OCI-LY3 (cell line): ENCODE results near the gene RTL5.

Source experiments
- H2AFZ ChIP-seq: fragments of 200-600, 300-600 bp; shearing (Covaris generic); 2 replicates; pipeline ENCODE4 v1.6.0; 2014; ENCODE audit warnings: antibody characterized with exemption, low read depth, low read length
- H3K27ac ChIP-seq: fragments of 200-600, 300-600 bp; sonication (generic); 2 replicates; pipeline ENCODE4 v1.5.1; 2014; ENCODE audit warnings: mild to moderate bottlenecking, low read length, moderate library complexity, mixed read lengths
- H3K27me3 ChIP-seq: fragments of 200-600, 300-600 bp; sonication (generic); 2 replicates; pipeline ENCODE4 v1.6.1; 2014; ENCODE audit warnings: low read depth, low read length, mixed read lengths
- H3K36me3 ChIP-seq: fragments of 200-600, 300-600 bp; sonication (generic); replicated peaks from 2 replicates; pipeline ENCODE3; 2014; ENCODE audit warnings: low read depth, low read length, mixed read lengths
- H3K4me1 ChIP-seq: fragments of 300-600, 200-600 bp; sonication (generic); 2 replicates; pipeline ENCODE4 v1.6.1; 2014; ENCODE audit warnings: low read length, mixed read lengths
- H3K4me2 ChIP-seq: fragments of 200-600, 300-600 bp; sonication (generic); 2 replicates; pipeline ENCODE4 v1.6.1; 2014; ENCODE audit warnings: low read length, mixed read lengths
- H3K4me3 ChIP-seq: fragments of 300-600, 200-600 bp; sonication (generic); 2 replicates; pipeline ENCODE4 v1.5.1; 2014; ENCODE audit warnings: antibody characterized with exemption, mild to moderate bottlenecking, low read length, moderate library complexity
- H3K79me2 ChIP-seq: fragments of 300-600, 200-600 bp; shearing (Covaris generic); 2 replicates; pipeline ENCODE4 v1.6.1; 2014; ENCODE audit warnings: mild to moderate bottlenecking, low read length, mixed read lengths
- H3K9ac ChIP-seq: fragments of 300-600, 200-600 bp; shearing (Covaris generic); 2 replicates; pipeline ENCODE4 v1.6.0; 2014; ENCODE audit warnings: mild to moderate bottlenecking, low read length, moderate library complexity
- H3K9me3 ChIP-seq: fragments of 200-600, 300-600 bp; shearing (Covaris generic); 2 replicates; pipeline ENCODE4 v1.6.1; 2014; ENCODE audit warnings: low read length, mixed read lengths; ENCODE audit not compliant: insufficient read depth
- H4K20me1 ChIP-seq: fragments of 200-600, 300-600 bp; sonication (generic); 2 replicates; pipeline ENCODE4 v1.6.1; 2016; ENCODE audit warnings: low read length, mixed read lengths; ENCODE audit not compliant: insufficient read depth
- CTCF ChIP-seq: fragments of 200-600, 300-600 bp; sonication (generic); IDR thresholded peaks from 2 replicates; pipeline ENCODE4 v1.5.1; 2014; ENCODE audit warnings: antibody characterized with exemption, low read length, low read depth
- EZH2phosphoT487 ChIP-seq: fragments of 200-600 bp; shearing (Covaris generic); IDR thresholded peaks from 2 replicates; pipeline ENCODE4 v1.6.1; 2018; ENCODE audit warnings: antibody characterized with exemption, mixed run types, low read depth

RTL5 gene

GRCh38 chrX:72089254-72089653 lies 42.5 kb downstream of the RTL5 start:
- Histone ChIP-seq H3K4me1 (no peaks in the 10 kb centered on the region), H3K4me3 (no peak overlapping the region), H3K9me3 (no peaks in the 10 kb centered on the region), H2AFZ (no peak overlapping the region), H3K27me3 (0 out of 2 replicates have a peak, but pooled peaks cover 4% of the 10 kb centered on the region), H3K9ac (no peak overlapping the region), H3K27ac (no peak overlapping the region), H3K79me2 (no peaks in the 10 kb centered on the region), H4K20me1 (no peaks in the 10 kb centered on the region), H3K36me3 (no peaks in the 10 kb centered on the region), H3K4me2 (no peak overlapping the region)
- TF ChIP-seq EZH2phosphoT487 (no peak), CTCF (no peak)

- Histone ChIP-seq H3K4me2 (no peak overlapping the region), H3K4me3 (no peak overlapping the region), H2AFZ (no peak overlapping the region), H4K20me1 (no peaks in the 10 kb centered on the region), H3K9ac (no peak overlapping the region), H3K27me3 (0 out of 2 replicates have a peak, but pooled peaks cover 4% of the 10 kb centered on the region), H3K36me3 (no peaks in the 10 kb centered on the region), H3K27ac (no peak overlapping the region), H3K79me2 (no peaks in the 10 kb centered on the region), H3K4me1 (no peaks in the 10 kb centered on the region), H3K9me3 (no peaks in the 10 kb centered on the region)
- TF ChIP-seq EZH2phosphoT487, result no peak
- TF ChIP-seq CTCF, result no peak
Measured at GRCh38 chrX:72088761-72089160, 43.0 kb downstream of the RTL5 start.

GRCh38 chrX:72086995-72087394 lies 44.7 kb downstream of the RTL5 start:
- H3K4me3 ChIP-seq, result no peak overlapping the region
- no peaks in the 10 kb centered on the region for H3K27me3 ChIP-seq
- H4K20me1 ChIP-seq, result no peaks in the 10 kb centered on the region
- TF ChIP-seq EZH2phosphoT487 (no peak), CTCF (no peak)
- H3K4me2 ChIP-seq, result no peak overlapping the region
- no peak overlapping the region for H3K9ac ChIP-seq
- no peaks in the 10 kb centered on the region for H3K4me1 ChIP-seq
- no peaks in the 10 kb centered on the region for H3K36me3 ChIP-seq
- H2AFZ ChIP-seq, result no peak overlapping the region
- H3K27ac ChIP-seq, result no peak overlapping the region
- no peaks in the 10 kb centered on the region for H3K79me2 ChIP-seq
- no peaks in the 10 kb centered on the region for H3K9me3 ChIP-seq

GRCh38 chrX:72084114-72084513 lies 47.6 kb downstream of the RTL5 start:
- Histone ChIP-seq H2AFZ (no peak overlapping the region), H3K27ac (no peak overlapping the region), H3K9me3 (no peaks in the 10 kb centered on the region), H3K79me2 (no peaks in the 10 kb centered on the region), H3K27me3 (no peaks in the 10 kb centered on the region), H4K20me1 (no peaks in the 10 kb centered on the region), H3K4me3 (no peak overlapping the region), H3K36me3 (no peaks in the 10 kb centered on the region), H3K4me2 (no peak overlapping the region), H3K4me1 (no peaks in the 10 kb centered on the region), H3K9ac (no peak overlapping the region)
- no peak for TF ChIP-seq EZH2phosphoT487
- no peak for TF ChIP-seq CTCF
